ENCODE measurements around the gene PPIE. TPM values are rescaled to one million over a fixed set of nuclear protein-coding genes. Genes with fewer than 3 reads are reported as not detected.

Gene PPIE
- total and polyA plus RNA-seq, 2 of the 8 experiments (the other 6 are each of a cell fraction or from before 2014, with no cell fraction given): 38.9 to 56.1 TPM

DNA sequence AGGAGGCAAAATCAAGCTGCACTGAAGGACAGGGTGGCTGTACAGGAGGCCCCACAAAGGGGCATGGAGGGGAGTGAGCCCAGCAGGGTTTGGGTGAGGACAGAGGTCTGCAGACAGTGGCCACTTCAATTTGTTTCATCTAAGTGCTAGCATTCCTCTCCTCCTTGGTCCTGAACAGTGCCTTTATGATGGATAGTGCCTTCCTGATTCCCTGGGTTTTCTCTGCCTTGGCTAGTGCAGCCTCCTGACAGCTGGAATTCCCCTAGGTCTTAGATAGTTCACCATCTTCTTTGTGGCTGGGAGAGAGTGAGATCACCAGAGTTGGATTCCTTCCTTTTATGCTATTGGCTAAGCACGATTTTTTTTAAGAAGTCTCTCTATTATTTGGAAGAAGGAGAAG is 43.7 kb upstream of the PPIE start:
- H3K4me1 ChIP-seq (replicated peaks in 1 of 4; ENCODE audit: control insufficient read depth in 3 of 4, insufficient read depth in 4 of 4, low read length in 3 of 4): peaks cover under 1 to 19% (median 7%) of the 10 kb centered on the region in 4 experiments; a peak in 6 of 7 replicates
- no peak overlapping the region for H3K14ac ChIP-seq (ENCODE audit: insufficient read length)
- no peak overlapping the region for H2AFZ ChIP-seq (ENCODE audit: low read length)
- peak overlapping the region in 1 of 2 experiments; percentile 17; a peak in 1 of 4 replicates for H3K4me2 ChIP-seq (ENCODE audit: insufficient read depth in 1 of 2, low read depth in 2 of 2, low read length in 2 of 2)
- no peak overlapping the region for H2BK120ac ChIP-seq (replicated peaks; ENCODE audit: low read depth, low read length)
- 25% methylated on average over 1 of the region's 1 CpG; no CpG with 5 or more reads in 1 of the 2 experiments for WGBS, 2 experiments (ENCODE audit: extremely low coverage in 1 of 2, insufficient coverage in 1 of 2, insufficient read length in 1 of 2, insufficient replicate concordance in 2 of 2, low coverage in 1 of 2, low lambda C conversion rate in 2 of 2, missing lambda C conversion rate in 1 of 2)
- no peak overlapping the region for H4K91ac ChIP-seq (replicated peaks; ENCODE audit: insufficient read length, low read length)
- H3K18ac ChIP-seq (ENCODE audit: extremely low read depth, low read length): no peak overlapping the region
- H2BK5ac ChIP-seq (ENCODE audit: low read depth, low read length): no peak overlapping the region
- no peak overlapping the region for H4K8ac ChIP-seq (ENCODE audit: extremely low read depth, insufficient read depth, low read length)
- H3K9me3 ChIP-seq (ENCODE audit: insufficient read depth in 2 of 2, low read depth in 1 of 2, low read length in 1 of 2): no peaks in the 10 kb centered on the region
- H3K36me3 ChIP-seq (ENCODE audit: control insufficient read depth in 2 of 4, insufficient read depth in 4 of 4, low read length in 3 of 4): no peaks in the 10 kb centered on the region
- H3K79me1 ChIP-seq (ENCODE audit: low read depth, low read length): no peaks in the 10 kb centered on the region
- H4K5ac ChIP-seq (ENCODE audit: insufficient read length, low read depth, low read length): no peak overlapping the region
- FAIRE-seq (peak; percentile 77), DNase-seq (ENCODE audit: low read depth in 1 of 2, low spot score in 2 of 2) (no peak)
- H2BK12ac ChIP-seq (ENCODE audit: low read depth, low read length): no peak overlapping the region
- ChIA-PET POLR2A (ENCODE audit: partially characterized antibody) (interaction anchor here (1.1 to 1.9 kb wide), 2 partner anchors 11 to 41 kb away, joined by 3 to 5 read pairs; no protein-coding TSS in a partner anchor), CTCF (ENCODE audit: partially characterized antibody) (interaction anchor here (0.9 to 5.0 kb wide), 7 partner anchors 14 to 89 kb away, joined by 3 to 40 read pairs (median 8); partner anchors contain the start of gene NT5C1A)
- no peak overlapping the region for H3K27ac ChIP-seq (ENCODE audit: low read depth, low read length)
- no peak overlapping the region for H2AK5ac ChIP-seq (ENCODE audit: low read depth, low read length)
- H3K9ac ChIP-seq (replicated peaks in 1 of 4; ENCODE audit: extremely low read depth in 1 of 4, low read depth in 3 of 4, low read length in 3 of 4): no peak overlapping the region
- no peak overlapping the region for H2BK20ac ChIP-seq (ENCODE audit: low read length)
- no peak overlapping the region for H2BK15ac ChIP-seq (ENCODE audit: low read length)
- no peak overlapping the region for H3K23ac ChIP-seq (ENCODE audit: insufficient read length)
- no peak overlapping the region for H3K56ac ChIP-seq (replicated peaks; ENCODE audit: insufficient read length, low read depth, low read length)
- peaks cover 5% of the 10 kb centered on the region; the same call in 1 of the 2 replicates for H3K23me2 ChIP-seq (ENCODE audit: low read depth, low read length)
- H3K4ac ChIP-seq (replicated peaks; ENCODE audit: insufficient read length, low read depth, low read length): no peak overlapping the region
- no peaks in the 10 kb centered on the region for H3K79me2 ChIP-seq (ENCODE audit: control insufficient read depth in 1 of 2, insufficient read depth in 2 of 2, low read length in 2 of 2)
- peaks cover 60 to 98% (median 77%) of the 10 kb centered on the region in 4 experiments for H3K27me3 ChIP-seq (replicated peaks in 1 of 4; ENCODE audit: control insufficient read depth in 3 of 4, extremely low read depth in 1 of 4, insufficient read depth in 3 of 4, low read length in 3 of 4)
- peaks cover 0 to 5% of the 10 kb centered on the region in 2 experiments for H4K20me1 ChIP-seq (replicated peaks in 1 of 2; ENCODE audit: control insufficient read depth in 1 of 2, insufficient read depth in 2 of 2, low read length in 2 of 2)
- no peak overlapping the region for H3K4me3 ChIP-seq (ENCODE audit: extremely low read depth in 1 of 4, insufficient read depth in 2 of 4, low read depth in 3 of 4, low read length in 4 of 4)
- TF ChIP-seq ASH2L (IDR thresholded peaks at IDR 0.05; ENCODE audit: low read length): no peak
